Activated T-cell treated with anti-CD3 and anti-CD28 coated beads for 24 hours (primary cell): Measurements from ENCODE around the gene SMIM35.
A peak's percentile ranks its signal among the peaks of the same experiment; 100 is the strongest.
"Not testable (repeated sequence)": the region's sequence is repeated elsewhere in the genome, so short reads cannot be mapped to it uniquely, and the experiment has no call there.

Source experiments
- DNase-seq: peaks from one replicate; pipeline ENCODE4 v3.0.0-alpha.2; 2020; ENCODE audit warnings: low read depth

SMIM35 gene

DNA sequence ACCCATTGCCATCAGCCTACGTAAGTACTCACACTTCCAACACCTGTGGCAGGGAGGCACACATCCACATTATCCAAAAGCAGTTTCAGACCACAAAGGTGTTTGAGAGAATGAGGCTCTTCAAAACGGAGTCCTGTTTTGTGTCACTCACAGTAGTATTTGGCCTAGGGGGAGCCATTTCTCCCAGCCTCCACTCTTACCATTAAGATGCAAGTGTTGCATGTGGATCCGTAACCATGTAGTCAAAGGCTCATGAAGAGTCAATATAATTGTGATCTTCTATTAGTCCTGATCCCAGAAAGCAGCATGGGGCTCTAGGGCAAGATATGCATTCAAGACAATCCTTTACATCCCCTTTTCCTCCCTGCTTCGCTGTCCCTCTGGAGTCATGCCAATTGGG lies 59.1 kb downstream of the SMIM35 start:
- no peak for DNase-seq

DNA sequence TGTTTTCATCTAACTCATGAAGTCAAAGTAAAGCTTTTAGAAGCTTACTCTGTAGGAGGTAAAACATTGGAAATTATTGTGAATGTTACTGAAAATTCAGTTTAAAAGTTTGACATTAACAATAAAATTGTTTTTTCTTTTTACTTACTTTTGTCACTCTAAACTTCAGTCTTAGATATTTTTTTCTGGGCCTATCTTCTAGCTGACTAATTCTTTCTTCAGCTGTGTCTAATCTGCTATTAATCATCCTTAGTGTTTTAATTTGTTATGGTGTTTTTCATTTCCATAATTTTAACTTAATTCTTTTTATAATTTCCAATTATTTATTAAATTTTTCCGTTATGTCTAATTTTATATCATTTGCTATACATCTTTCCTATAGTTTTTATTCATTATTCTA lies 65.6 kb downstream of the SMIM35 start:
- no peak for DNase-seq

DNA sequence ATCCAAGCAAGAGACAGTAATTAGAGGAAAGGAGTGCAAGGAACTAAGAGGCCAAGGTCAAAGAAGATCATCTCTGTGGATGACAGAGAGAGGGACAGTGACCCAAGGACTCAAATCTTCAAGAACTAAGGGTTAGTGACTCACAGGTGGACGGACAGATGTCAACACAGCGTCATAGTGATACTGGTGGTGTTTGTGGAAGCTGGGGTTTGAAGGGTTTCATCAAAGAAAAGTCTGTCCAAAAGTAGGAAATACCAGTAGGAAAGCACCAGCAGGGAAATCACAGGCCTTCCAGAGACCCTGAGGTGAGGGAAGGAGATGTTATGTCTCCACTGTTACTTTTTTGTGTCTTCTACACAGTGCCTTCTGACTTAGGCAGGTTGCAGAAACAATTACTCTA lies 68.4 kb downstream of the SMIM35 start:
- no peak for DNase-seq

DNA sequence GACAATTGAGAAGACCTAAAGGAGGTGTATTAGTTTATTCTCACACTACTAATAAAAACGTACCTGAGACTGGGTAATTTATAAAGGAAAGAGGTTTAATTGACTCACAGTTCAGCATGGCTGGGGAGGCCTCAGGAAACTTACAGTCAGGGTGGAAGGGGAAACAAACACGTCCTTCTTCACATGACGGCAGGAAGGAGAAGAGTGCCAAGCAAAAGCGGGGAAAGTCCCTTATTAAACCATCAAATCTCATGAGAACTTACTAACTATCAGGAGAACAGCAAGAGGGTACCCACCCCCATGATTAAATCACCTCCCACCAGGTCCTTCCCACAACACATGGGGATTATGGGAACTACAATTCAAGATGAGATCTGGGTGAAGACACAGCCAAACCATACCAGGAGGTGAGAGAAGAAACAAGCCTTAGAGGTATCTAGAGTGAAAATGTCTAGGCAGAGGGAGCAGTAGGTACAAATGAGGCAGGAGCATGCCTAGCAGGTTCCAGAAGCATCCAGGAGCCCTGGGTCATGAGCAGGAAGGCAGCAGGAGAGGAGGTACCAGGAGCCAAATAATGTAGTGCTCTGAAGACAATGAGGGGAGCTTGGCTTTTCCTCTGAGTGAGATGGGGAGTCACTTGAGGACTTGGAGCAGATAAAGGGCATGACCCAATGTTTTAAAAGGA lies 69.0 kb downstream of the SMIM35 start:
- no peak for DNase-seq

DNA sequence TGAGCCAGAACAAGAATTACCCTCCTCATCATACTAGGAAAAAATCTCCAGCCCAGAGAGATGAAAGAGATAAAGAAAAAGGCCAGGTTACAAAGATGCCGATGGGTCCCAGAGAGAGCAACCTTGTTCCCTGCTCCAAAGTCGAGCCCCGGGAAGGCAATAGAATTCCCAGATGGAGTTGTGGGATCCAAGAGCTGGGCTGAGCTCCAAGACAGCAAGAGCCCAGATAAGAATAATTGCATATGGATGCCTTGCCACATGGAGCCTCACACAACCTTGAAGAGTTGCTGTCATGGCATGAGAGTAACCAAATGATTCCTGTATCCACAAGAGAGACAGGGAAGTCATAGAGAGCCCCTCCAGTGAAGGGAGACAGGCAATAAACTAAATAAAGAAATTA lies 69.7 kb downstream of the SMIM35 start:
- no peak for DNase-seq

DNA sequence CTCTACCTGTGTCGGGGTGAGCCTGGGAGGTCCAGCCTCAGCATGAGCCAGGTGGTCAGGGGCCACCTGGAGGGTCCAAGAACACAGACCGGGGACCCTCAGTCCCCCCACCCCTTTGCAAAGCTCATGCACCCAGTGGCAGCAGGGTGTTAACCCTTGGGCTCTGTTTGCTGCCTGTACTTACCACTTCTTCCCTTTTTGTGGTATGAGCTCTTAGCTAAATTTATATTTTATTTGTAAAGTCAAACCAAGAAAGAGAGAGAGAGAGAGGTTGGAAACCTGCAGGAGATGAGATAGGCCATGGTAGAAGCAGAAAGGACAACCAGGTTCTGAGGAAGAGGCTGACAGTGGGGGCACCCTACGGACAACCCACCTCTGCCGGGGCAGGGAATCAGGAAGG lies 70.7 kb downstream of the SMIM35 start:
- no peak for DNase-seq

DNA sequence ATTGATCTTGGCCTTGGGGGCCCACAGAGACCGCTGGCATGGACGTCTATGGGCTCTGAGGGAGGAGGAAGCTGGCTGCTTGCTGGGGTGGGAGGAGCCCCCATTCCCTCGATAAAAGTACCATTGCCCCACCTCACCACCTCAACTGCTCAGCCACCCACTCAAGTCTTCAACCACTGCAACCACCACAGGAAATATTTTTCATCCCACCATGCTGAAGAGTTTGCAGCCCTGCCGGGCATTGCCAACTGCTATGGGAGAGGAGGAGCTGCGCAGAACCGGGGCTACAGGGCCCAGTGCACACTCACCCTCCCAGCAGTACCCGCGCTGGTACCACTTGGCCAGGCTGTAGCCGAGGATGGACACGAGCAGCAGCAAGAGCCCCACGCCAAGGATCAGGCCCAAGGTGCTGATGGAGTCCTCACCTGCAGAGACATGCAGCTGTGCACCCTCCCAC lies 71.3 kb downstream of the SMIM35 start:
- DNase-seq, result no peak

DNA sequence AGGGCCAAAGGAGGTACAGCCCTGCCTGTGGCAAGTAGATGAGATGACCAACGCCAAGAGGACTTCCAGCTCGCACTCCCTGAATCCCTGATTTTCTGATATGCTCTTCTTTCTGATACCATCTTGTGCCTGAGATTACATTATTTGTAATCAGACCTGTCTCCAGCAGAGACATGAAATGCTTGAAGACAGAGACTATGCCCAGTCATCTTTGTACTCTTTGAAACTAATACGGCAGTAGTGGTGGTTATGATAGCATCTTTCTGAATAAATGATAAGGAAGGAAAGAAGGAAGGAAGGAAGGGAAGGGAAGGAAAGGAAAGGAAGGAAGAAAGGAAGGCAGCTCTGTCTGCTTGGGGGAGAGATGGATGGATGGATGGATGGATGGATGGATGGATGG lies 72.7 kb downstream of the SMIM35 start:
- no peak for DNase-seq

DNA sequence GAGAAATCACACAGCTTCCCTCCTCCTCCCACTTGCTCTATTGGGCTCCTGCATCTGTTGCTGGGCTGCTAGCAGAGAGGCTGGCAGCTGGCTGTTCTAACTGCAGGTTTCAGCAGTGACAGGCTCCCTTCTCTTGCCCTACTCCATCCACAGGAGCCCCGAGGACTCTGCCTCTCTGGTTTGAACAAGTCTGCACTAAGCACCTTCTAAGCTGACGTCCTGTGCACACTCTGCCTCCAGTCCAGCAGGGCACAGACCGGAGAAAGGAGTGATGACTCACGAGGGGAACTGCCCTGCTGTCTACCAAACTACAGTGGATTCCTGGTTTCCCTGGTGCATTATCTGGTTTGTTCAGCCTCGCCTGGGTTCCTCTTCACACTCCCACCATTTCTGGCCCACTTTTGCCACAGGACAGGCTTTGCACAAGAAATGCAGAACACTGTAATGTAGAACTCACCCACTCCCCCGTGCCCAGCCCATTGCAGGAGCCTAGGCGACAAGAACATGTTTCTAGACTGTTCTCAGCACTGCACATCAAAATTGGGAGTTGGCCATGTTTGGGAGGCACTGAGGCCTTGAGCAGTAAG lies 74.6 kb downstream of the SMIM35 start:
- DNase-seq, result no peak

DNA sequence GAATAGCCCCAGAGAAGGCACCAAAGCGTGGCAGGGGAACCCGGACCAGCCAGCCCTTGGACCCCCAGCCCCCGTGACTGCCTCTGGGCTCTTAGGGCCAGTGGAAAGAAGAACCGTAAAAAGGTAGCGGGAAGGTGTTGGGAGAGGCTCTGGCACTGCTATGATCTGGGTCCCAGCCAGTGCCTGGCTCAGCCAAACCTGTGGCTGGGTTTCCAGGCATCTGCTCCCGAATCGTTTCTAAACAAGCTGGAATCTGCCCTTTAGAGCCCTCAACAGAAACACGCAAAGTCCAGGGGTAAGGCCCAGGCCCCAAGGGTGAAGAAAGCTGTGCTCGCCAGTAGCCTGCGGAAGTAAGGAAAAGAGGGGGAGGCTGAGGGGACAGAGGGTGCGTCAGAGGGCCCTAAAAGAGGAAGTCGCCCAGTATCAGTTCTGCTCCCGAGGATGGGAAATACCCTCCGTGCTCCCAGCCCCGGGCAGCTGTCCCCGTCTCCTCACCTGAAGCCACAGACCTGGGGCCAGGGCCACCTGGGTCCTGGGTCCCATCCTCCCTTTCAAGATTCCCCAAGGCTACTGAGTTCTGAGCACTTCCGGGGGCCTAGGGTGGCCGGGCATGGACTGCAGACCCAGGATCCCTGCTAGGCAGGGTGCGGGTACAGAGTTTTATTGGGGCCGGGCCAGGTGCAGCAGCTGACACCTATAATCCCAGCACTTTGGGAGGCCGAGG lies 75.9 kb downstream of the SMIM35 start:
- no peak for DNase-seq

DNA sequence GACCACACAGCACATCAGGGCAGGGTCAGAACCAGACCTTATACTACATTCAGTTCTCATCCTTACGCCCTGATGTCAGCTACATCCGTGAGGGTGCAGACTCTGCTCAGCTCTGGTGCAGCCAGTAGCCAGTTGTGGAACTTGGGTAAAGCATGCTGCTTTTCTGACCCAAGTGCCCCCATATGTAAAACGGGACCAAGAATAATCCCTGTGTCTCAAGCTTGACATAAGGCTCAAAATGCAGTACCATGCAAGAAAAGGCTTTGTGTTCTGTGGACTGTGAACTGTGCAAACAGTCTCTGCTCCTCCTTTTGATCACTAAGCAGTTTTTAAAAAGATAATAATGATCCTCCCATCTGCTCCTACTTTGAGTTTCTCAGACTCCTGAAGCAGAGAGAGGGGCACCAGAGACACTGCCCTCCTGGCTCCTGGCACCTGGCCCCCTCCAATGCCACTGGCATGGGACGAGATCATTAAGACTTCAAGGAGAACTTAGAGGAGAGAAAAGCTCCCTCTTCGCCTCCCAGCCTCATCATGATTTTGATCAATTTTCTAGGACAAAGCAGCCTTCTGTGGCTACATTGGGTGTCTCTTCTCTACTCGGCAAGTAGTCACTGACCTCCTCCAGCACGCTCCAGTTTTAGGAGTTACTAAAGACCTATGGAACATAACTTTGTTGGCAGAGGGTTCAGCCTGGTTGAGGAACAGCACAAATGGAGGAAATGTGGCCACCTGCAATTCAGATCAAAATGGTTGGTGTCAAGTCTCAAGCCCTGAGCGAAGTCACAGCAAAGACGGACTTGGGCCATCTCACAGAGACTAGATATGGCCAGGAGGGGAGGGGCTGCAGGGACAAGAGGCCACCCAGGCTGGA lies 76.7 kb downstream of the SMIM35 start:
- no peak for DNase-seq

DNA sequence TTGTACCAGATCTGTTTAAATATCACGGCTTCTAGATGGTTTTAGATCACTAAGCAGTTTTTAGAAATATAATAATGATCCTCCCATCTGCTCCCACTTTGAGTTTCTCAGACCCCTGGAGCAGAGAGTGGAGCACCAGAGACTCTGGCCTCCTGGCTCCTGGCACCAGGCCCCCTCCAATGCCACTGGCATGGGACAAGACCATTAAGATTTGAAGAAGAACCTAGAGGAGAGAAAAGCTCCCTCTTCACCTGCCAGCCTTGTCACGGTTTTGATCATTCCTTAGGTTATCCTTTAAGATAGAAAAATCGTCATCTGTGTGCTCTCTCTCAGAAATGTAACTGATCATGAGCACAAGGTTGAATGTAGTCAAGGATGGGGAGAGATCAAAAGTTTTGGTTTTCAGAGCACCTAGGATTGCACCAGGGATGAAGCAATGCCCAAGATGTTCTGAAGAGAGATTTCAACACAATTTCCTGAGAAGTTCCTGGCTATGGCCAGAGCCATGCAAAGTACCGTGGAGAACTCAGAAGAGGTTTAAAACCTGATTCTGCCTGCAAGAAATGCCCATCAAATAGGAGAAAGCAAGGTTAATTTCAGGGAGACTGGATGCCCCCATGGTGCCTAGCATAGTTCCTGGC lies 78.4 kb downstream of the SMIM35 start:
- DNase-seq, result no peak

DNA sequence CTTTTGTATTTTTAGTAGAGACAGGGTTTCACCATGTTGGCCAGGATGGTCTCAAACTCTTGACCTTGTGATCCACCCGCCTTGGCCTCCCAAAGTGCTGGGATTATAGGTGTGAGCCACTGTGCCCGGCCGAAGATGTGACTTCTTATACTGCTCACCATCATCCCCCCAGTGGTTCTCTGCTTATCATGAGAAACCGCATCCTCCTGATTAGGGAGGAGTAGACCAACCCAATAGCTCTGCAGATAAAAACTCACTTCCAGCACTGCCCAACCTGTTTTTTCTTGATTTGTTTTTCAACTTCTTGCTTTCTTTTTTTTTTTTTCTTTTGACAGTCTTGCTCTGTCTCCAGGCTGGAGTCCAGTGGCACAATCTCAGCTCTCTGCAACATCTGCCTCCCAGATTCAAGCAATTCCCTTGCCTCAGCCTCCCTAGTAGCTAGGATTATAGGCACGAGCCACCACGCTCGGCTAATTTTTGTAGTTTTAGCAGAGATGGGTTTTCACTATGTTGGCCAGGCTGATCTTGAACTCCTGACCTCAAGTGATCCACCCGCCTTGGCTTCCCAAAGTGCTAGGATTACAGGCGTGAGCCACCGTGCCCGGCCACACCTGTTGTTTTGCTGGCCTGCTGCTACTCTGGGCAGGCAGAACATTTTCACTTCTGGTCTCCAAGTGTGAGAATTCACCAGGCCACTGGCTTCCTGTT lies 79.0 kb downstream of the SMIM35 start:
- DNase-seq, result not testable (repeated sequence)

DNA sequence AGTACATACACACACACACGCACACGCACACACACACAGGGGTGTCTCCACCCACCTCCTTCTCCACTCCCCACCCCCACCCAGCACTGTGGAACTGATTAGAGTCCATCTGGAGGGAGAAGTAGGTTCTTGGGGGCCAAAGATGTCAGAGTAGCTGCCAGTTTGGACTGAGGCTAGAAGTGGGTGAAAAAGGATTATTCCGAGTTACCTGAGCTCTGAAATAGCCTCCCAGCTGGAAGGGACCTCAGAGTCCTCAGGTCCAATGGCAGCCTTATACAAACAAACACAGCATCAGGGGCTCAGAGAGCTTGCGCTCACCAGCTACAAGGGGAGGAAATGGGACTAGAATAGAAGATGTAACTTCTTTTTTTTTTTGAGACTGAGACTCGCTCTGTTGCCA lies 79.7 kb downstream of the SMIM35 start:
- DNase-seq, result no peak

DNA sequence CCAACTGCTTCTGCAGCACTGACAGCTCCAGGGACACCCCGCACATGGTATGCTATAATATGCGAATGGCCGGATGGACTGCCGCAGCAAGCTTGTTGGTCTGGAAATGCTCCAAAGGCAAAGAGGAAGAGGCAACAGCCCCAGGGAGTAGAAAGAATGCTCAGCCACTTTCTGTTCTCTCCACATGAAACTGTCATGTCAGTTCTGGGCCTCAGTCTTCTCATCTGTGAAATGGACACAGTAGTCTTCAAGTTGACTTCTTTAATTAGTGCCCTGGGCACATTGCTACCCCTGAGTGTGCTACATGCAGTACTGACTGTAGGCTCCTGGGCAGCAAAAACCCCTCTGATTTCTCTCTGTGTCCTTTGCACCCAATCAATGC lies 80.6 kb downstream of the SMIM35 start:
- DNase-seq, result no peak

DNA sequence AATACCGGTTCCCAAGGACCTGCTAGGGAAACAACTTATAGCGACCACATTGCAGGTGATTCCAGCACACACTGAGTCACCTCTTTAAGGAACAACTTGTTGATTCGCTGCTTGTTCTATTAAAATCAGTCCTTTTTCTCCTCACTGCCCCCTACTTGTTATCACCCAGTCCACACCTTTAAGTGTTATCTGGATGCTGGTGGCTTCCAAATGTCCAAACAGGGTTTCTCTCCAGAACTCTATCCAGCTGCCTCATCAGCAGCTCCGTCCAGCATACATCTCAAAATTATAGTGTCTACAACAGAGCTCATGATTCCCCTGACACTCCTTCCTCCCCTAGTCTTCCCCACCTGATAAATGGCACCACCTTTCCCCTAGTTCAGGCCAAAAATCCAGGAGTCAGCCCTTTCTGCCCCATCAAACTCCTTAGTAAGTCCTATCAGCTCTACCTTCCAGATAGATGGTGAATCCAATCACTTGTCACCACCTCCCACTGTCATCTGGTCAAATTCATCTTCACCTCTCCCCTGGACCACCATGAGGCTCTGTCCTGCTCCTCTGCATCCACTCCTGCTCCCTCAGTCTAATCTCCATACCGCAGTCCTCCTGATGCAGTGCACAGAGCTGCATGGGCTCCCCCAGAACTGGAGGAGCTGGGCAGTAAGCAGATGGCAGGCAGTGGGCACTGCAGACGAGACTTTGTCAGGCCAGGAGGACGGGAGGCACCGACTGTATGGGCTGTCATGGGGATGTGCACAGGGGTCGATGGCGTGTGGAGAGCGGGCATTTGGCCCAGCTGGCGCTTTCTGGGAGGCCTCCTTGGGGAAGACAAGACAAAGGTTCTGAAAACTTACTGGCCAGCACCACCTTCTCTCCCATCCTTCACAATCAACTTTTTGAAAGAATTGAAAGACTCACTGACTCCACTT lies 81.3 kb downstream of the SMIM35 start:
- DNase-seq, result no peak

DNA sequence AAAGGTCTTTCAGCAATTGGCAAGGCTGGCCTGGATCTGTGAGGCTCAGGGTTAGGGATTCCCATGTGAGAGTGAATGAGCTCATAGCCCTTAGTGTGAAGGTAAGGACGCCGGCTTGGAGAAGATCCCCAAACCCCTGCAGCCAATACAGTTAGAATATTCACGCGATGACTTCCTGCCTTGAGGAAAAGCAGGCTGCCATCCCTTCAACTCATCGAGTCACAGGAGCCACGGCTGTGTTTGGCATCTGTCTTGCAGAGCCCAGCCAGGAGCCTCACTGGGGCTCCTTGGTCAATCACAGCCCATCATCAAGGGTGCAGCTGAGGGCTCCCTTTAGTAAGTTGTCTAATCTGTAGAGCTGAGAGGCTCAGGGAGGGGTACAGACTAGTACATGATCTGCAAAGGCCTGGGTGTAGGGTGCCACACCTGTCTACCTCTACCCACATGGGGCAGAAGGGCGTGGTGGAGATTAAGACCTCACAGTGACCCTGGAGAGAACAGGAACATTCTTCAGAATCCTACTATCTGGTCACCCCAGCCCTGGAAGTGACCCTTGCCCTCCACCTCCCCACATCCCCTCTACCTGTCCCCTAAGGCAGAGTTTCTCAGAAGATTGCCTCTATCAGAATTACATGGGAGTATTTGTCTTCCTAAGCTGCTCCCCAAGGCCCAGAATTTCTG lies 82.1 kb downstream of the SMIM35 start:
- DNase-seq, result no peak

DNA sequence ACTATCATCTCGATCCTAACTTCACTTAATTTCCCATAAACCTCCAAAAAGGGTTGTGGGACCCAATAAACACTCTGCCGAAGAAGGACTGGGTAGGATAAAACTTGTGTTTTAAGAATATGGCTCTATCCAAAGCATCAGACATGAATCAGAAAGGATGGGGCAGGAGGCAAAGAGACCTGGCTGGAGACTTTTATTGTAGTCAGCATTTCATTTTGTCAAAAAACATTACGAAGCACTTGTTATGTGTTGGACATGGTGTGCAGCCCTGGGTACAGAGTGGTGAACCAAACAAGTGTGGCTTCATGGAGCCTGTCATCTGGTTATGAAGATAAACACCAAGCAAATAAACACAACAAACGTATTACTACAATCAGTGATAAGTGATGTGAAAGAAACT lies 83.3 kb downstream of the SMIM35 start:
- DNase-seq, result no peak

DNA sequence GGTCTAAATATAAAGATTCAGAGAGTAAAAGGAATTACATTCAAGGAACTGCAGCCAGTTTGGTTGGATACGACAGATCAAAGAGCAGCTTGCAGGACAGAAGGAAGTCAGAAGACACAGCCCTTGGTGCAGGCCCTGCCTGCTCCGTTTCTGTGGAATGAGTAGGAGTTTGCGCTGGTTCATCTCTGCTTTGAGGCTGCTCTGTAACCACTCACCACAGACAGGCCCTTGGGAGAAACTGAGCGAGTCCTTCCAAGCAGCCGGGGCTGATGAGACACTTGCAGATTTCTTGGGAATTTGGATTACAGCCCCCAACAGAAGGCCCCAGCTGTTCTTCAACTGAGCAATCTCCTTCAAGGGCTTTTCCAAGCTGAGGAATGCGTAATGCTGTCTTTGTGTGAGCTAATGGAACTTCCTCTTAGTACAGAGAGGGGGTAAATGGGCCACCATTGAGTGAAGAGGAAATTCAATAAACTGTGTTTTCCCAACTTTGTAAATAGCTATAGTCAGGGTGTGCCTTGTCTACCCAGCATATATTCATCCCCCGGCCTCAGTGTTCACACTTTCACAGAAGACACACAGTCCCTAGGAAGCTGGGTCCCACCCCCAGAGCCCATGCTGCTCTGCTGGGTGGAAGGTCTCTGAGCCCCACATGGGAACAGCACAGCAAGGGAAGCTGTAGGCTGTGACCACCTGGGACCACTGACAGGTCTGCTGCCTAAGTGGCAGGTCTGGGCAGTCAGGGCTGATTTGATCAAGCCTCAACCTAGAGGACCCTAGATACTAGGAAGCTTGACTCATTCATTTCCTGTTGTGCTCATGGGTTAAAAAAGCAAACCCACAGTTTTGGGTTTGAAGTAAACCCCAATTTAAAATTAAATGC lies 84.0 kb downstream of the SMIM35 start:
- peak; percentile 66 for DNase-seq
